Measurements from ENCODE around the gene FOXS1.

FOXS1 gene

DNA sequence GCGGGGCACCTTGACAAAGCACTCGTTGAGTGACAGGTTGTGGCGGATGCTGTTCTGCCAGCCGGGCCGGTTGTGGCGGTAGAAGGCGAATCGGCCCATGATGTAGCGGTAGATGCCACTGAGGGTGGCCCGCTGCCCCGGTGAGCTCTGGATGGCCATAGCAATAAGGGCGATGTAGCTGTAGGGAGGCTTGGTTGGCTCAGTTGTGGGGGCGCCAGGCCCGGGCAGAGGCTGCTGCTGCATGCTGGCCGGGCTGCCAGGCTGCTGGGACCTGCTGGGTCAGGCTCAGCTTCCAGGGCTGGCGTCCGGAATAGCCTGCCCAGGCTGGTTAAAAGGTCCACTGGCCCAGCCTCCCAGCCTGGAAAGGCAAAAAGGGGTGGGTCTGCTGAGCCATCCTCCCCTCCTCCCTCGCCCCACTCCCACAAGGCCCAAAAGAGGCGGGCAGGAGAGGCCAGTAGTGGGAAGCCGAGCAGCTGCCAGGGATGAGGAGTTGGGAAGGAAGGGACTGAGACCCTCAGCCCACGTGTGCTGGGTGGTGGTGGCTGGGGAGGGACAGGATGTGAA lies at the start of gene FOXS1:
TSS of gene FOXS1 (minus strand) at position 305 of the 564 bp plus-strand sequence. CDS start at position 243, 62 bp downstream.
- no peak for DNase-seq

DNA sequence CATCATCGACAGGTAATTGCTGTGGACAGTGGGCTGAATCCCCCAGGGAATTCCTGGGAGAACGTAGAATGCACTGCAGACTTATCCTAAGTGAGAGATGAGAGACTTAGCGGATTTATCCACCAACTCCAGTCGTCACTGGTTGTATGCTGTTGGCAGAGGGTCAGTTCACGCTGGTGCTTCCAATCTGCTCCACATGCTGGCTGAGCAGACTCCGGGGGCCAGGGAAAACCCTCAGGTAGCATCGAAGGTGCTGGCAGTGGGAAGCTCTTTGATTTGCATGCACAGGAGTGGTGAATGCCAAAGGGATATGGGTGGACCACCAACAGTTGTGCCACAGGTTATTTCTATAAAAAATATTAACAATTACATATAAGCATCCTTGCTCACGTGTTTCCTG lies 45.2 kb upstream of the FOXS1 start:
- no peak for DNase-seq

DNA sequence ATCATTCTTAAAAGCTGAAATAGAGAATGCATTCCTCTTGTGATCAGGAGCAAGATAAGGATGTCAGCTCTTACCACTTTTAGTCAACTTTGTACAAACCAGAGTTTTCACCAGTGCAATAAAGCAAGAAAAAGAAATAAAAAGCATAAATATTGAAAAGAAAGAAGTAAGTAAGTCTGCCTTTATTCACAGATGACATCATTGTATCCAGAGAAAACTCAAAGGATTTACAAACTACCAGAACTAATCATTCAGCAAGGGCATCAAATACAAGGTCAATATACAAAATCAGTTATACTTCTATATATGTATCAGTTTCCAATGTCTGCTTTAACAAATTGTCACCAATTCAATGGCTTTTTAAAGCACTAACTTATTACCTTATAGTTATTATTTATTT lies 38.4 kb upstream of the FOXS1 start:
- no peak for DNase-seq

DNA sequence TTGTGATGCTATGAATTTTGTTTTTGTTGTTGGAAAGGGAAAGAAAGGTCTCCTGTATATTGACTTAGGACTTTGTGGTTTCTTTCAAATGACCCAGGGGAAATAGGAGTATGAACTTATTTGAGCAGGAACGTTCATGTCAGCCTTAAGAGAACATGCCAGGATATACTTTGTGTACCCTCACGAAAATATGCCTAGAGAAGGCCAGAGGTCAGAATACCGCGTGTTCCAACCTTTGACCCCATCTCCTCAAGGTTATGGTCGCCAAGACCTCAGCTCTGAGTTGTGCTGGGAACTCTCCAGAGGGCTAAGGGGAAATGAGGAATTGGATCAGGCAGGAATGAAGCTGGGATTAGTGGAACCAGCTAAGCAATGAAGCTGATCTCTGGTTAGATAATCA lies 36.5 kb upstream of the FOXS1 start:
- DNase-seq: no peak

DNA sequence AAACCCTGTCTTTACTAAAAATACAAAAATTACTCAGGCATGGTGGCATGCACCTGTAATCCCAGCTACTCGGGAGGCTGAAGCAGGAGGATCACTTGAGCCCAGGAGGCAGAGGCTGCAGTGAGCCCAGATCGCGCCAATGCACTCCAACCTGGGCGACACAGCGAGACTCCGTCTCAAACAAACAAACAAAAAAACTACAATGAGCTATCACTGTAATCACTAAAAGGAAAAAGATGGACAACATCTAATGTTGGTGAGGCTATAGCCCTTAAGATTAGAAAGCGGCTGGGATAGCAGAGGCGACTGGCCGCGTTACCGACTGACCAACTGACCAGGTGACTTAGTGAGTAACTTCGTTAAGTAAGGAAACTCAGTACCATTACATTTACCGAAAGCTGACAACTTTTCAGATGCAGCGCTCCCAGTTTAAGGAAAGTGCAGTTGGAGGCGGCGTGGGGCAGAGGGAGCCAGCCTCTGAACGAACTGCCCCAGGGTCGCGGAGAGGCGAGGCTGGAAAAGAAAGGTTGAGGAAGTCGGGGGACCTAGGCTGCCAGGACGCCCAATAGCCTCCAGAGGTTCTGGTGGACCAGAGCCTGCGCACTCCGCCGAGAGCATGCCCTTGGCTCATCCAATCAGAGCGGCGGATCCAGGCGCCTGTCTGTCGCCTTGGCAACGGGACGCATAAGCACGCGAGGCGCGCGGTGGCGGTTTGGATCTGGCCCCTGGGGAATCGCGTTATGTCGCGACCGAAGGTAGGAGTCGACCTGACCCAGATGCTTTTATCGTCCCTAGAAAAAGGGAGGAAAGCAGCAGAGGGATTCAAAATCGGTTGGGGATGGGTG lies 34.0 kb upstream of the FOXS1 start:
- DNase-seq: peak; percentile 84 to 88

DNA sequence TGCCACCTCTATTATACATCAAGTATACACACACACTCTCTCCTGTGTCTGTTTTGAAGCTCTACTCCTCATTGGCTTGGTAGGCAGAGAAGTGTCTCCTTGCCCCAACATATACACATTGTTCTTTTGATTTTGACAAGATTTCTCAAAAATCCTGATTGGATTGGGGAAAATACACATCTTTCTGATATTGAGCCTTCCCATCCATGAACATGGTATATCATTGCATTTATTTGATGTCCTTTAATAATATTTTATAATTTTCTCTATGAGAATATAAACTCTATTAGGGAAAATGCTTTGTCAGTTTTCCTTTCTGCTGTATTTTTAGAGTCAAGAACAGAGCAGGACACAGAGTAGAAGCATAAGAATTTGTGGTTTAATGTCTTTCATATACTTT lies 32.3 kb upstream of the FOXS1 start:
- no peak for DNase-seq

DNA sequence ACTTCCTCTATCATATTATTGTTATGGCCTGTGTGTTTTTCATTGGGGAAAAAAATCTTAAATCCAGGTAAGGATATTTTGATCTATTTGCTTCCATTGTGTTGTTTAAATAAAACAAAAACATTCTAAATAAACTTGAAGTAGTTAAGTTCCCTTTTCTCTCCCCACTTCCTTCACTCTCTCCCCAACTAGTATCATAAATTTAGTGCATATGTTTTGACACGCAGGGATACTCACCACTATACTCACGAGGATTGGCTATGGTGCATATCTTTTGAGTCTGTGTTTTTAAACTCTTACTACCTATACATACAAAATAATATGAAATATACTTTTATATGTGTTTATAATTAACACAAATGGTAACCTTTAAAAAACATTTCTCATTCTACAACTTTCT lies 30.3 kb upstream of the FOXS1 start:
- DNase-seq: no peak

DNA sequence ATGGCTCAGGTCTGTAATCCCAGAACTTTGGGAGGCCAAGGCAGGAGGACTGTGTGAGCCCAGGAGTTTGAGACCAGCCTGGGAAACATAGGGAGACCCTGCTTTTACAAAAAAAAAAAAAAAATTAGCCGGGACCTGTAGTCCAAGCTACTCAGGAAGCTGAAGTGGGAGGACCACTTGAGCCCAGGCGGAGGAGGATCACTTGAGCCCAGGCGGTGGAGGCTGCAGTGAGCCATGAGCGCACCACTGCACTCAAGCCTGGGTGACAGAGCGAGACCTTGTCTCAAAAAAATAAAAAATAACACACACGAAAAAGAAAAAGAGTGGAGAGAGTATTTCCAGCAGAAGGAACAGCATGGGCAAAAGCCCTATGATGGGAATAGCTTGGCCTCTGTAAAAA lies 27.0 kb upstream of the FOXS1 start:
- DNase-seq: no peak

DNA sequence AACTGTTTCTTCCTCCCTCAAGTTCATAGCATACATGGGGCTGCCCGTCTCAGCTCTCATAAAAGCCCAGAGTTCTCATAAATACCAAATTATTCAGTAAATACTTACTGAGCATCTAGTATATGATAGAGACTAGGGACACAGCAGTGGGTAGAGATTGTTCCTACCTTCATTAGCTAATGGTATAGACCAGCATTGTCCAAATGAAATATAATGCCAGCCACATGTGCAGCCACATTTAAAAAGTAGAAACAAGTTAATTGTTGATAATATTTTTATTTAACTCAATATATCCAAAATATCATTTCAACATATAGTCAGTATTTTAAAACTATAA lies 26.2 kb upstream of the FOXS1 start:
- DNase-seq: no peak

DNA sequence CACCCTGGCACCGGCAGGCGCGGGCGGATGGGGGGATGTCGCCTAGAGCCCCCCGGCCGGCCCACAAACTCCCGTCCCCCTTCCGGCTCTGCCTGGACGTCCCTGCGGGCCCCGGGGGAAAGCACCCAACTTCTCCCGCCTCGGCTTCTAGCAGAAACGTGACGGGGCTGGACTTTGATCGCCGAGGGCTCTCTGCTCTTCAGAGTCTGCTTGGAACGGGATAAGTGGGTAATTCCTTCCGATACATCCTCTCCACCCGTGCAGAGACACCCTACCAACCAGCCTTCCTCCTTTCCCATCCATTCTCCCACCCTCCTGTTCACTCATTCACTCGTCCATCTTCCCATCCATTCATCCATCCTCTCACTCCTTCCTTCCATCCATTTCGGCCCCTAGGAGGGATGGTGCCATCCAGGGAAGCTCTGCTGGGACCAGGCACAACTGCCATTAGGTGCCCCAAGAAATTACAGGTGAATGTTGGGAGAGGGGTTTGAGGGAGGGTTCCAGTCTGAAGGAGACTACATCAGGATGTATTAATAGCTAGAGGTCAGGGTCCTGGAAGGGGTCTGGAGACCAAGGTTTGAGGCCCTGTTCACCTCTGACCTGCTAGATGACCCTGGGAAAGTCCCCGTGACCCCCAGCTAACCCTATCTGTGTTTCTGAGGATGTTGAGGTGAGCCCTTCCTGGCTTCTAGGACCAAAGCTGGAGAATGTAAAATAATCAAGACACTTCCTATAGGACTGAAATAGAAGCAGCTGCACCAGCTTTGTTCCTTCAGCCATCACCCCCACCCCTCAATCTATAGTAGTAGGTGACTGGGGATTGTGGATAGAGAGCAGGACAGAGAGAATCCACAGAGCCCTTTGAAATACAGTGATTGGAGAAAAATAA lies 25.6 kb upstream of the FOXS1 start:
- DNase-seq: no peak

DNA sequence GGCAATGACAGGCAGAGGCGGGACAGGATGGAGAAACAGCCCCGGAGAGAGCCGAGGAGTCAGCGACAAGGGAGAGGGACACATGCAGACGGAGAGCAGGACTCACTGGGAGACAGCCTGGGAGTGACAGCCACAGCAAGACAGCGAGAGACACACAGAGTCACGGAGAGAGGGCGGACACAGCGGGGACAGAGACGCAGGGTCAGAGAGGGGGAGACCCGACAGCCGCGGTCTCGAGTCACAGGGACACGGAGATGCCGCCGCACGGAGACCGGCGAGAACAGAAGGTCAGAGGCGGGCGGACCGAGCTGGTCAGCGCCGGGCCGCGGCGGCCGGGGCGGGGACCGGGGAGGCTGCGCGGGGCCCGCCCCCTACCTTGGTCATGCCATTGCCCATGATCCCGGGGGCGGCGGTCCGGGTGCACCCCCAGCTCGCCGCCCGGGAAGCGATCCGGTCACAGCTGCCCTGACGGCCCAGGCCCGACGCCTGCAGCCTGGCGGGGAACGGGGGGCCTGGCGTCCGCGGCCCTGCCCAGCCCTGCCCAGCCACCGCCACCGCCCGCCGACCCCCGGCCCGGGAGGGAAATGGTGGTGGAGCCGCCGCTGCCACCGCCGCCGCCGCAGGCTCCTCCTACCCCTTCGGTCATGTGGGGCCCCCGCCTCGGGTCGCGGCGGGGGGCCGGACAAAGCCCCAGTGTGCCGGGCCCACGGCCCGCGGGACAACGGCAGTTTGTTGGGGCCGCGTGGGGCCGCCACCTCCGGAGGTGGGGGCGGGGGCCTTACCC lies 24.7 kb upstream of the FOXS1 start, which contains the start of the genes DUSP15 and TTLL9:
TSS of gene DUSP15 (minus strand) at position 586 of the 784 bp plus-strand sequence. CDS start at position 396, 190 bp downstream.
TSS of gene TTLL9 (plus strand) at position 693 of the 784 bp plus-strand sequence. CDS start 493 bp downstream, outside the sequence.
- peak in 1 of 2 experiments; percentile 14 for DNase-seq

DNA sequence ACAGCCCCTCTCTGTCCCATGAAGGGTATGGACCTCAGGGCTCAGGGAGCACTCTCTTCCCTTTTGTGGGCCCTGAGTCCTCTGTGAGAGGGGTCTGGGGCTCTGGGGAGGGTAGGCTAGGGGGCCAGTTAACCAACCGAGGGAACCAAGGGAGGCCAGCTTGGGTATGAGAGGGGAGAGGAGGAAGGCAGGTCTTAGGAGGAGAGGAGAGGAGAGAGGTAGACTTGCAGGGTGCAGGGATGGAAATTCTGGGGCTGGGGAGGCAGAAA lies 24.2 kb upstream of the FOXS1 start:
- no peak for DNase-seq

DNA sequence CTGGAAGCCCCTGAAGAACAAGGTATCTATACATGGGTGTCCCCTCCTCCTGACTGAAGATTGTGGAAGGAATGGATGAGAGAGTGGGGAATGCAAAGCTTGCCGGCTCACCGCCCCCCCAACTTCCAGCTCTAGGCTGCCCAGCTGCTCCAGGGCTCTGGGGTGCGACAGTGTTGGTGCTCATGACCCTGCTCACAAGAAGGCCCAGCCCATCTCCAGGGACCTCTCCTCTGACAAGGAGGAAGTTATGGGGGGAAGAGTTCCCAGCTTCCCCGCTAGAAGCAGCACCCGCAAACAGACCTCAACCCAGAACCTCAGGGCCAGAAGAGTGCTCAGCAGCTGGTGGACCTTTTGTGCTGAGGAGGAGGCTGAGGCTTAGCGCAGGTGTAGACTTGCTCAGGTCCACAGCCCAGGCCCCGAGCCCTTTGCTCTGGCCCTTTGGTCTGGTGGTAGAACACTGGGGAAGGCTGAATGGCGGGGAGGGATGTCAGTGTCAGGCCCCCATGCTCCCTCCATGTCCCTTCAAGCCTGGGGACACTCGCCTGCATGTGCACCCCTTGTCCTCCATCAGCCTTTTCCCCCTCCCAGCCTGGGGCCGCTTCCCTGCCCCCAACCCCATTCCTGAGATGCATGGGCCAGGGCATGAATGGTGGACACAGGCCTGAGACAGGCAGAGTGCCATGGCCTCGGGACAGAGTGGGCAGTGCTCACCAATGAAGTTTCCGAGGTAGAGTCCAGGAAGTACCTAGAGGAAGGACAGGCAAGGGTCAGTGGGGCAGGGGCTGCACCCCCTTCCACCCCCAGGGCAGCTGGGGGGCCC lies 23.7 kb upstream of the FOXS1 start:
- DNase-seq: no peak

DNA sequence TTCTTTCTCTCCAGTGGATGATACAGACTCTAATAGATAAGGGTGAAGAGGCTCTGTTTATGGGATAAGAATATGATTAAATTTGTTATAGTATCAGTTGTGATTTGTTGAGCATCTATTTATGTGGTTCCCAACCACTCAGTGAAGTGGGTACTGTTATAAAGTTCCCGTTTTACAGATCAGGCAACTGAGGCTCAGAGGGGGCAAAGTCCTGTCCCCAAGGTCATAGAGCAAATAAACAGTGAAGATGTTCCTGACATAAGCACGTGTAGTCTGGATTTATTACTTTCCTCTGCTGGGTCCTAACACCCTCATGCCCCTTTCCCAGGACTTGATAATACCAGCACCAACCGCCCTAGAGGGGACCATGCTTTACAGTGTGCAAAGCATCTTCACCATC lies 20.8 kb upstream of the FOXS1 start:
- no peak for DNase-seq

DNA sequence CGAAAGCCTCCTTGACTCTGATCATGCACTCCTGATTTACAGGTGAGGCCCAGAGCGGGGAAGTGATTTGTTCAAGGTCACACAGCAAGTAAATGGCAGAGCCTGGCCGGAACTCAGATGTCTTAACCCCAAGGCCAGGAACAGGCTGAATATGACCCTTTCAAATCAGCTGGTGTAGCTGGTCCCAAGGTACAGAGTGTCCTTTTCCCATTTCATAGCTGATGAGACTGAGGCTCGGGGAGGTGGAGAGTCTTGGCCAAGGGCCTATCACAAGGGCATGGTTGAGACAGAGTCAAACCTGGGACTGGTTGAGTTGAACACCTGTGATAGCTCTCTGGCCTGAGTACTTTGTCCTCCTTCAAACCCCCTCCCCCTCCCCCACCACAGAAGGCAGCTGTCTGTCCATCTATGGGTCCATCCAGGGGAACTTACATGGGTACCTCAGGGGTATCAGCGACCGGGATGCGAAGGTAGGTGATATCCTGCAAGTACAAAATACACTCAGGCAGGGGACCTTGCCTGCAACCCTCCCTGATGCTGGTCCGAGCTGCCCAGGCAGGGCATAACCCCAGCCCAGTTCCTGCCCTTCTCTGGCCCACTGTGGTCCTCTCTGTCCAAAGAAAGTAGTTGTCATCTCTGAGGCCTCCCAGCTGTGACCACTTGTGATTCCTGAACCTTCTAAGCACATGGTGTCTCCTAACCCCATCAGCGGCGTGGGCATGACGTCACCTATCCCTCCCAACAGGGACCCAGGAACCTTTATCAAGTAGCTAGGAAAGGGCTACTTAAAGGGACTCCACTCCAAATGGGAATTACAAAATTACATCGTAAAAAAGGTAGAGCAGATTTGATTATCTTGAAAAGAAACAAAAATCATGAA lies 19.4 kb upstream of the FOXS1 start:
- DNase-seq: no peak

DNA sequence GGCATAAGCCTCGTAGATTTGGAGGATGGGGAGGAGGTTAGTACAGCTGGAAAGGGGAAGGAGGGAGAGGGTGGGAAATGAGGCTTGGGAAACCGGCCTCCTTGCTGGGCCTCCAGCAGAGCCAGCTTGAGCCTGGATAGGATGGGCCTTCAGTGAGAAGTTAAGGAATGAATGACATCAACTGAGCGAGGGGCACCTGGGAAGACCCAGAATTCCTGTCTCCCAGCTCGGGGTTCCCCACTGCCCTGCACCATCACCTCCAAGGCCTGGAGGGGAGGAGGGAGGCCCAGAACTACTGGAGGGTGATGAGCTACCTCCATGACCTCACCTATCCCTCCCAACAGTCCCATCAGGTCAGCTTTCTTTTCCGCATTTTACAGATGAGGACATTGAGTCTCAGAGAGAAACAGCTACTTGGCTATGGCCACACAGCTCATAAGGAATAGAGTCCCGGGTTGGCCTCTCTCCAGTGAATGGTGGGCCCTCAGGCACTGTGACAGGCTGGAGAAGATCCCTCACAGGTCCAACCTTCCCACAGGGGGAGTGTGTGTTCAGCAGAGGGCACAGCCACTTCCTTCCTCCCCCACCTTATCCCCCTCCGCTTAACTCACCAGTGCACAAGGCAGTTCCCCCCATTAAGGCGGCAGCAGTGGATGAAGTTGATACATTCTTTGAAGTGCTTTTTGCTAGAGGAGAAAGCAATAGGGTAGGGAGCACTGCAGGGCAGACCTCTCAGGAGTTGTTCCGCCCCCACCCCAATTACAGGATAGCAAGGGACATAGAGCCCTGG lies 18.1 kb upstream of the FOXS1 start:
- DNase-seq: no peak

DNA sequence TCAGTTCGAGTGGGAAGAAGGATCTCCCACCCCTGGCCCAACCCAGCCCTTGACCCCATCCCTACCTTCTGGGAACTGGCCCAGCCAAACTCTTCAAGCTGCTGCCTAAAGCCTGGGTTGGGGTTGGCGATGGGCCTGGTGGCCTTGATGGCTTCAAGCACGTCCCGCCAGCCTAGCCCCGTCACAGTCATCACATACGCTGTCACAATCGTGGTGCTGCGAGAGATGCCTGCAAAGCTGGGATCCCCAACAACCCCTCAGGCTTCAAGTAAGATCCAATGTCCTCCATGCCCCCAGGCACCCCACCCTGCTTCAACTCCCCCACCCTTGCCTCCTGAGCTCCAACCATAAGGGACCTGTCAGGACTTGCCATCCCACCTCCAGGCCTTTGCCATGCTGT lies 17.1 kb upstream of the FOXS1 start:
- no peak for DNase-seq

DNA sequence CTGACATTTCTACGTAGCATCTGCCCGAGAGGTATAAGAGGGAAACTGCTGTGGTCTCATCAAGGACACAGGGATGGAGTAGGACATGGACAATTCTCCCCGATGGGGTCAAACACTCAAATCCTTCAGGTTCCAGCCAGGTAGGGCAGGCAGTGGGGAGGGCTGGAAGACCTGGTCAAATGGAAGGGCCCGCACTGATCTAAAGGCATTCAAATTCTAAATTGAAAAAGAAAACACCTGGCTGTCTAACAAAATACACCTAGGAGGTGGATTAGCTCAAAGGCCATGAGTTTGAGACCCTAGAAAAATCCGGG lies 16.7 kb upstream of the FOXS1 start:
- no peak for DNase-seq

DNA sequence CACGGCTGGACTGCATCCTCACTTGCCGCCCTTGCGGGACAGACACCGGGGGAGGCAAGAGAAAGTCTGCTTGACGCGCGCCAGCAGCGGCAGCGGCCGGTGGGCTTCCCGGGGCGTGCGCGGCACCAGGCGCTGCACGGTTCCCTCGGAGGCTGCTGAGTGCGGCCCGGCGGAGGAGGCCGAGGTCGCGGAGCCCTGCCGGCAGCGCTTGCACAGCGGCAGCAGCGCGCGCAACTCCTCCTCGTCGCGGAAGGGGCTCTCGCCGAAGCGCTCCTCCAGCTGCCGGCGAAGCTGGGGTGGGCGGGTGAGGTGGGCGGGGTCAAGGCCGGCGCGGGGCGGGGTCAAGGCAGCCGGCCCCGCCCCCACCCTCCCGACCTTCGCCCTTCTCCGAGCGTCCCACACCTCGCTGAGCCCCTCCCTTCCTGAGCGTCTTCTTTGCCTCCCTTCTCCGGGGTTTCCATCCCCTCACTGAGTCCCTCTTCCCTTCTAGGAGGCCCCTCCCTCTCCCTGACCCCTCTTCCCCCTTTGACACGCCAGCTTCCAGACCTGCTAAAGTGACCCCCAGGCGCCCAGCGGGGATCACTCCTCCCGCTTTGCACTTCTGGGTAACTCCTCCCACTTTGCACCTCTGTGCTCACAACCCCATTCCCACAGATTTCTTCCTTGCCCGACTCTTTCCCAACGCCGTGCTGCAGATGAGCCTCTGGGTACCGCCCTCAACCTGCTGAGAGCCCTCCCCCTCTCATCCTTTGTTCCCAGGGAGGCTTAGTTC lies 16.2 kb upstream of the FOXS1 start:
- DNase-seq: peak; percentile 62 to 64

DNA sequence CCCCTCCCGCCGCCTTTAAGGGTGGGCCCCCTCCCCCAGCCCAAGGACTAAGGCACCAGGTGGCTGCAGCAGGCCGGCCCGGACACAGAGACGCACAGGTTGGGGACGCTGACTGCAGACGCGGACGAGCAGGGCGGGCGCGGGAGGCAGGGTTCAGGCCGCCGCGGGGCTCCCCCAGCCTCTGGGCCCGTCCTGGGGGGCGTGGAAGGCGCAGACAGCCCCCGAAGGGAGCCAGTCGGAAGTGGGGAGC lies 15.7 kb upstream of the FOXS1 start:
- peak in 1 of 2 experiments; percentile 9 for DNase-seq
